Vagina (tissue), 2 donors: ENCODE results near the gene HSD11B1.

Experiments
- CTCF ChIP-seq, 3 experiments: fragments of 450-650 bp in 2 of 3; fragments of 200-600 bp in 1 of 3; sonication (generic) in 1 of 3; IDR thresholded peaks; one replicate each; pipeline ENCODE4 v1.5.1; 2017 to 2019; ENCODE audit warnings: antibody characterized with exemption in 3 of 3, mild to moderate bottlenecking in 2 of 3, moderate library complexity in 2 of 3
- POLR2A ChIP-seq, 2 donors: fragments of 450-650 bp; IDR thresholded peaks; one replicate each; pipeline ENCODE4 v1.6.1; 2017; ENCODE audit warnings: antibody characterized with exemption in 2 of 2, mild to moderate bottlenecking in 2 of 2, moderate library complexity in 2 of 2
- POLR2AphosphoS5 ChIP-seq, 2 donors: sonication (generic); formaldehyde crosslinking; IDR thresholded peaks; one replicate each; pipeline ENCODE4 v1.9.0; 2017; ENCODE audit warnings: antibody characterized with exemption in 2 of 2, mild to moderate bottlenecking in 2 of 2, low read depth in 1 of 2; ENCODE audit not compliant: insufficient read depth in 1 of 2

- TF ChIP-seq CTCF (IDR thresholded peaks at IDR 0.05) (no peak), POLR2A (IDR thresholded peaks at IDR 0.05) (no peak), POLR2AphosphoS5 (IDR thresholded peaks at IDR 0.05; ENCODE audit: insufficient read depth in 1 of 2, low read depth in 1 of 2) (no peak)
These were observed 23.1 kb downstream of the HSD11B1 start for GRCh38 chr1:209727785-209728184.
